Activated naive CD8-positive, alpha-beta T cell (primary cell): ENCODE results near the gene SOWAHD.
A peak's percentile ranks its signal among the peaks of the same experiment; 100 is the strongest.
"Not testable (repeated sequence)": the region's sequence is repeated elsewhere in the genome, so short reads cannot be mapped to it uniquely, and the experiment has no call there.

Experiments
- H3K27ac Mint-ChIP-seq: one replicate; pipeline ENCODE4 v1.8.0; 2021; ENCODE audit warnings: mixed read lengths
- H3K27me3 Mint-ChIP-seq: one replicate; pipeline ENCODE4 v1.8.0; 2021; ENCODE audit warnings: mixed read lengths
- H3K36me3 Mint-ChIP-seq: one replicate; pipeline ENCODE4 v1.8.0; 2021; ENCODE audit warnings: mixed read lengths
- H3K4me1 Mint-ChIP-seq: one replicate; pipeline ENCODE4 v1.8.0; 2021; ENCODE audit warnings: low read depth, mixed read lengths
- H3K4me3 Mint-ChIP-seq: one replicate; pipeline ENCODE4 v1.8.0; 2021; ENCODE audit warnings: mild to moderate bottlenecking, mixed read lengths
- H3K9me3 Mint-ChIP-seq: one replicate; pipeline ENCODE4 v1.8.0; 2021; ENCODE audit warnings: low read depth, mixed read lengths

The SOWAHD gene

DNA sequence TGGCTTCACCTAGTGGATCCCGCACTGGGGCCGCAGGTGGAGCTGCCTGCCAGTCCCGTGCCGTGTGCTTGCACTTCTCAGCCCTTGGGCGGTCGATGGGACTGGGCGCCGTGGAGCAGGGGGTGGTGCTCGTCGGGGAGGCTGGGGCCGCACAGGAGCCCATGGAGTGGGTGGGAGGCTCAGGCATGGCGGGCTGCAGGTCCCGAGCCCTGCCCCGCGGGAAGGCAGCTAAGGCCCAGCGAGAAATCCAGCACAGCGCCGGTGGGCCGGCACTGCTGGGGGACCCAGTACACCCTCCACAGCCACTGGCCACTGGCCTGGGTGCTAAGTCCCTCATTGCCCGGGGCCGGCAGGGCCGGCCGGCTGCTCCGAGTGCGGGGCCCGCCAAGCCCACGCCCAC is 7.6 kb upstream of the SOWAHD start:
- not testable (repeated sequence) for H3K36me3 Mint-ChIP-seq, H3K27me3 Mint-ChIP-seq, H3K4me3 Mint-ChIP-seq, H3K9me3 Mint-ChIP-seq, H3K27ac Mint-ChIP-seq
- peaks cover 25% of the 10 kb centered on the region for H3K4me1 Mint-ChIP-seq

DNA sequence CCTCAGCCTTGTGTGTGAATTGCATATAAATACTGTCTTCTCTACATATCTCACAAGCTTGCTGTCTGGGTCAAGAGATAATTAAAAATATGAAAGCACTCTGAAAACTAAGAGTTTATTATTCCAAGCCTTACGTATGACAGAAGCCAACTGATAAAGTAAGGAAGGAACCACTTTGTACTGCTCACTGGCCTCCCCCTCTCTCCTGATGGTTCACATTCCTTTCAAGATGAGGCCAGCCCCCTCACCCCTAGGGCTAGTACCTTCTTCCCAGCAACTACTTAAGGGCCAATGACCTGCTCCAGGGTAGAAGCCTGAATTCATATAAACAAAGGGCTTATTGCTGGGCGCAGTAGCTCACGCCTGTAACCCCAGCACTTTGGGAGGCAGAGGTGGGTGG is 5.4 kb upstream of the SOWAHD start:
- Mint-ChIP-seq H3K36me3 (no peaks in the 10 kb centered on the region), H3K9me3 (no peaks in the 10 kb centered on the region), H3K27me3 (no peaks in the 10 kb centered on the region), H3K4me1 (peaks cover 47% of the 10 kb centered on the region), H3K27ac (peak overlapping the region; percentile 41), H3K4me3 (no peak overlapping the region)

DNA sequence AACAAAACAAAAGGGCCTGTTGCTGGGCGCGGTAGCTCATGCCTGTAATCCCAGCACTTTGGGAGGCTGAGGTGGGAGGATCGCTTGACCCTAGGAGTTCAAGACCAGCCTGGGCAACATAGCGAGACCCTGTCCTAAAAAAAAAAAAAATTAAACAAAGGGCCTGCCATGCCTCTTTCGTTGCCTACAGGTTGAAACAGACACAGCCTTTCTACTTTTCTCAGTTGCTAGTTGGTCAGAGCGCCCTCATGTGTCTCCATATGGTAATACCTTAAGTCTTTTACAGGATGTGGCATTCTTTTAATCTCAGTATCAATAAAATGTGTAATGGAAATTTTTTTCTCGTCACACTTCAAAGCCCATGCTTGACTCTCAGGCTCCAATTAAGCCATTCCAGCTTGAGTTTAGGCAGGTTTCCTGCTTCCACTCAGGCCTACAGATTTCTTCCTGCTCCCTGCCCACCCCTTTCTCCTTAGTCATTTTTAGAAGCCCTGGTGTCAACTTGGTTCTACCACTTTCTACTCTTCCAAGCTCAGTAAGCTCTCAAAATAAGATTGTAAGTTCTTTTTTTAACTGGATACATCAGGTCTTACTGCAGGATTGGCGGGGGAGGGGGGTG is 4.6 kb upstream of the SOWAHD start:
- Mint-ChIP-seq H3K27me3 (no peaks in the 10 kb centered on the region), H3K36me3 (no peaks in the 10 kb centered on the region), H3K4me3 (peak overlapping the region; percentile 44), H3K27ac (peak overlapping the region; percentile 86), H3K4me1 (peaks cover 47% of the 10 kb centered on the region), H3K9me3 (no peaks in the 10 kb centered on the region)

GRCh38 chrX:119755981-119756533 is 2.3 kb upstream of the SOWAHD start:
- no peaks in the 10 kb centered on the region for H3K27me3 Mint-ChIP-seq
- peak overlapping the region; percentile 82 for H3K4me3 Mint-ChIP-seq
- peak overlapping the region; percentile 95 for H3K27ac Mint-ChIP-seq
- no peaks in the 10 kb centered on the region for H3K36me3 Mint-ChIP-seq
- H3K4me1 Mint-ChIP-seq, result peaks cover 45% of the 10 kb centered on the region
- H3K9me3 Mint-ChIP-seq, result no peaks in the 10 kb centered on the region

DNA sequence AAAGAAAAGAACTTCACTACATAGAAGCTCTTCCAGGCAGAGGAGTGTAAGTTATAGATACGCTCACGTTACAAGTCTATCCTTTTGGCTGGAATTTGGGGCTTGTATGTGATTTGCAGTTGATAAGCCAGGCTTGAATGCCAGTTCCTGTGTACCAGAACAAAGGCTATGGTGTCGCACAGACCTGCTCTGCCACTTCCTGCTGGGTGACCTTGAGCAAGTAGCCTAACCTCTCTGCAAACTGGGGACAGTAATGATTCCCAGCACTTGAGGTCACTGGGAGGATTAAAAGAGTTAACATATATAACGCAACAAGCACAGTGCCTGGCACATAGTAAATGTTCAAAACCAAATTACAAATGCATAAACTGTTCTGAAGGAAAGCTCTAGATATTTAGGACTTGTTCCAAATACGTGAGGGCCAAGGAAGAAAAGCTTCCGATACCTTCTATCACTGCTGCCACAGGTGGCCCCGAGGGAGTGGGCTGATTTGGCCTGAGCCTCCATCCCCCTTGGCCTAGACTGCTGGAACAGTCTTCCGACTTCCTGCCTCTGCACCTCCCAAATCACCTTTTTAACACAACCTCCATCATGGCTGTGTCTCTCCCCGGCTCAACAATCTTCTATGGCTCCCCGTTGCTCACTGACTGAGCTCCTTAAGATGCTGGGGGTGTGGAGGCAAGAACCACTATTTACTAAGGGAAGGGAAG is 1.3 kb upstream of the SOWAHD start:
- Mint-ChIP-seq H3K27ac (peak overlapping the region; percentile 95), H3K27me3 (no peaks in the 10 kb centered on the region), H3K4me3 (peak overlapping the region; percentile 82), H3K36me3 (no peaks in the 10 kb centered on the region), H3K4me1 (peaks cover 45% of the 10 kb centered on the region), H3K9me3 (no peaks in the 10 kb centered on the region)

DNA sequence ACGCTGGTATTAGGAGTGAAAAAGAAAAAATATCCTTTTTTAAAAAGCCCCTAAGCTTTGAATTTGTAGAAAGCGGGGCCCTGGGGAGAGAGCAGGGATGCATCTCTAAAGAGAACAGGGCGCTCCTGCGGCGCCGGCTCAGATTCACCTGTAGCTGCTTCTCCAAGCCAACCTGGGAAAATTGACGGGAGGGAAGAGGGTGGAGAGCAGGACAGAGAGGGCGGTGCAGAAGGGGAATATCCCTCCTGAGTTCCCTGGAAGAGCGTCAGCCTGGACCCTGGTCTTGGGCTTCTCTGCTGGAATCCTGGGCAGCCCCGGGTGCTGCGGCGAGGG is 776 bp upstream of the SOWAHD start:
- H3K27ac Mint-ChIP-seq, result peak overlapping the region; percentile 95
- H3K36me3 Mint-ChIP-seq, result no peaks in the 10 kb centered on the region
- no peaks in the 10 kb centered on the region for H3K27me3 Mint-ChIP-seq
- no peaks in the 10 kb centered on the region for H3K9me3 Mint-ChIP-seq
- peaks cover 46% of the 10 kb centered on the region for H3K4me1 Mint-ChIP-seq
- peak overlapping the region; percentile 82 for H3K4me3 Mint-ChIP-seq

DNA sequence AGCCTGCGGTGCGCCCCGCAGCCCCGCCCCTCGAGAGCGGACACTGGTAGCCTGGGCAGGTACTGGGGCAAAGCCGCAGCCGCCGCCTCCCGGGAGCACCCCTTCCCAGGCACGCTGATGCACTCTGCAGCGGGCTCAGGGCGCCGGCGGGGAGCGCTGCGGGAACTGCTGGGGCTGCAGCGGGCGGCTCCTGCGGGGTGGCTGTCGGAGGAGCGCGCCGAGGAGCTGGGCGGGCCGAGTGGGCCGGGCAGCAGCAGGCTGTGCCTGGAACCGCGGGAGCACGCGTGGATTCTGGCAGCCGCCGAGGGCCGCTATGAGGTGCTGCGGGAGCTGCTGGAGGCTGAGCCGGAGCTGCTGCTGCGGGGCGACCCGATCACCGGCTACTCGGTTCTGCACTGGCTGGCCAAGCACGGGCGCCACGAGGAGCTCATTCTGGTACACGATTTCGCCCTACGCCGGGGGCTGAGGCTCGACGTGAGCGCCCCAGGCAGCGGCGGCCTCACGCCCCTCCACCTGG is 401 bp downstream of the SOWAHD start:
- H3K4me3 Mint-ChIP-seq, result peak overlapping the region; percentile 23
- H3K4me1 Mint-ChIP-seq, result peaks cover 49% of the 10 kb centered on the region
- no peak overlapping the region for H3K27ac Mint-ChIP-seq
- no peaks in the 10 kb centered on the region for H3K27me3 Mint-ChIP-seq
- no peaks in the 10 kb centered on the region for H3K9me3 Mint-ChIP-seq
- no peaks in the 10 kb centered on the region for H3K36me3 Mint-ChIP-seq

DNA sequence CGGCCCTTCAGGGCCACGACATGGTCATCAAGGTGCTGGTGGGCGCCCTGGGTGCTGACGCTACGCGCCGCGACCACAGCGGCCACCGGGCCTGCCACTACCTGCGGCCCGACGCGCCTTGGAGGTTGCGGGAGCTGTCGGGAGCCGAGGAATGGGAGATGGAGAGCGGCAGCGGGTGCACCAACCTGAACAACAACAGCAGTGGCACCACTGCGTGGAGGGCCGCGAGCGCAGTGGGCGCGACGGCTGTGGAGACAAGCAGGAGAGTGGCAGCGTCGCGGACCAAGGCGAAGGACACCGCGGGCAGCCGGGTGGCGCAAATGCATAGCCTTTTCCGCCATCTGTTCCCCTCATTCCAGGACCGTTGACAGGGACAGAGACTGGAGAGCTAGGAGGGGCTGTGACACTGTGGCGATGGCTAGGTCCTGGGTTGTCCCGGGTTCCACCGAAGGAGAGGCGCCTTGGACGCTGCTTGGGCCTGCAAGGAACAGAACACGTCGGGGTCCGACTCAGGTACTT is 919 bp downstream of the SOWAHD start:
- Mint-ChIP-seq H3K27me3 (no peaks in the 10 kb centered on the region), H3K27ac (no peak overlapping the region), H3K4me3 (peak overlapping the region; percentile 23), H3K4me1 (peaks cover 44% of the 10 kb centered on the region), H3K36me3 (no peaks in the 10 kb centered on the region), H3K9me3 (no peaks in the 10 kb centered on the region)

DNA sequence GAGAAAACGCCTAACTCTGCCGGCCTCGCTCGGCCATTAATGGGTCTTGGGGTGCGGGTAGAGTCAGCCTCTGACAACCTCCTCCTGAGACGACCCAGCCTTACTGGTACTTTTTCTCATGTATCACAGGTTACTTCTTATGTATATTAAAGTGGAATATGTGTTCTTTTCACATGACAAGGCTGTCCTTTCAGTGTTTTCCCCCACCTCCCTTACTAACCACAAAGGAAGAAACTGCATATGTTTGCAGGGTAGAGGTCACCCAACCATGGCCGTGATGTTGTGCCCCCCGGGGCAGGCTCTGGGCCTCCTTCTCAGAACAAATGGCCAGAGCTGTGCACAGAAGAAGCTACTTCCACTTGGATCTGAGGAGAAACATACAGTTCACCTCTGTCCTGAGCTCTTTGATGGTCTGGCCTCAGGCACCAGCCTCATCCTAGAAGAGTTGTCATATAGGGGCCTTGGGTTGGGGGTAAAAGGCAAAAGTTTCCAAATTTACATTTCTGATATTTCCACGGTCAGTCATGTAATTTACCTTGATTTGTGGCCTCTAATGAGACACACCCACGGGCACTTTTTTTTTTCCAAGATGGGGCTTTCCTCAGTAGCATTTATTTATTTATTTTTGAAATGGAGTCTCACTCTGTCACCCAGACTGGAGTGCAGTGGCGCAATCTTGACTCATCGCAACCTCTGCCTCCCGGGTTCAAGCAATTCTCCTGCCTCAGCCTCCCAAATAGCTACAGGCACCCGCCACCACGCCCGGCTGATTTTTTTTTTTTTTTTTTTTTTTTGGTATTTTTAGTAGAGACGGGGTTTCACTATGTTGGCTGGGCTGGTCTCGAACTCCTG is 1.9 kb downstream of the SOWAHD start:
- no peaks in the 10 kb centered on the region for H3K9me3 Mint-ChIP-seq
- H3K36me3 Mint-ChIP-seq, result no peaks in the 10 kb centered on the region
- H3K4me3 Mint-ChIP-seq, result no peak overlapping the region
- no peaks in the 10 kb centered on the region for H3K27me3 Mint-ChIP-seq
- no peak overlapping the region for H3K27ac Mint-ChIP-seq
- H3K4me1 Mint-ChIP-seq, result peaks cover 36% of the 10 kb centered on the region

- Mint-ChIP-seq H3K4me3 (no peak overlapping the region), H3K9me3 (no peaks in the 10 kb centered on the region), H3K27ac (no peak overlapping the region), H3K36me3 (no peaks in the 10 kb centered on the region), H3K4me1 (peaks cover 12% of the 10 kb centered on the region), H3K27me3 (no peaks in the 10 kb centered on the region)
These were observed 4.3 kb downstream of the SOWAHD start for GRCh38 chrX:119762718-119763117.

GRCh38 chrX:119763181-119763580 is 4.8 kb downstream of the SOWAHD start:
- no peak overlapping the region for H3K27ac Mint-ChIP-seq
- H3K4me1 Mint-ChIP-seq, result peaks cover 10% of the 10 kb centered on the region

DNA sequence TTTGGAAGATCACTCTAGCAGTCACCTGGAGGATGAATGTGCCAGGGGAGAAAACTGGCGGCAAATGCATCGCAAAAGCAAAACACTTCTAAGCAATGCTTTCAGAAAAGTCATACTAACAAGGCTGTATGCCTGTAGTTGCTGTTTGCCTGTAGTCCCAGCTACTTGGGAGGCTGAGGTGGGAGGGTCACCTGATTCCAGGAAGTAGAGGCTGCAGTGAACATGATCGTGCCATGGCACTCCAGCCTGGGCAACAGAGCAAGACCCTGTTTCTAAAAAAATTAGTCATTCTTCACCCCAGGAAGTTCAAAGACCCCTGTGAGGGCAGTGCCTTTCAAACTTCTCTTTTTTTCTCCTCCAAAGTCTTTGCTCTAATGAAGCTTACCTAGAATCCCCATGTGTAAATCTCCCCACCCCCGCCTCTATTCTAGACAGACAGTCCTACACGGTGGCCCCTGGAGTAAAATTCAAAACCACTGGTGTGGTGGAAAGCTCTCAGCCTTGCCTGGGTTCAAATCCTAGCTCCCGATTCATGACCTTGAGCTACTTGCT is 5.5 kb downstream of the SOWAHD start:
- no peak overlapping the region for H3K27ac Mint-ChIP-seq
- H3K4me3 Mint-ChIP-seq, result no peak overlapping the region
- H3K9me3 Mint-ChIP-seq, result no peaks in the 10 kb centered on the region
- no peaks in the 10 kb centered on the region for H3K36me3 Mint-ChIP-seq
- peaks cover 10% of the 10 kb centered on the region for H3K4me1 Mint-ChIP-seq
- H3K27me3 Mint-ChIP-seq, result no peaks in the 10 kb centered on the region

More at GRCh38 chrX:119763181-119763580, 4.8 kb downstream of the SOWAHD start:
- H3K4me3 Mint-ChIP-seq, result no peak overlapping the region
- H3K27me3 Mint-ChIP-seq, result no peaks in the 10 kb centered on the region
- H3K36me3 Mint-ChIP-seq, result no peaks in the 10 kb centered on the region
- H3K9me3 Mint-ChIP-seq, result no peaks in the 10 kb centered on the region

DNA sequence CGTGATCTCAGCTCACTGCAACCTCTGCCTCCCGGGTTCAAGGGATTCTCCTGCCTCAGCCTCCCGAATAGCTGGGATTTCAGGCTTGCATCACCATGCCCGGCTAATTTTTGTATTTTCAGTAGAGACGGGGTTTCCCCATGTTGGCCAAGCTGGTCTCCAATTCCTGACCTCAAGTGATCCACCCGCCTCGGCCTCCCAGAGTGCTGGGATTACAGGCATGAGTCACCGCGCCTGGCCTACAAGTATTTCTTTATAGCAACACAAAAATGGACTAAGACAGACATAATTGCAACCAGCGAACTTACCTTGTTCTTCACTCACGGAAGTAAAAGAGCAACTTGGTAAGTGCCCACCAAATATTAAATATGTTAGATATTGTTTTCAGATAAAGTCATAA is 10.0 kb downstream of the SOWAHD start:
- H3K27me3 Mint-ChIP-seq, H3K27ac Mint-ChIP-seq, H3K4me3 Mint-ChIP-seq, H3K9me3 Mint-ChIP-seq, H3K36me3 Mint-ChIP-seq, H3K4me1 Mint-ChIP-seq: not testable (repeated sequence)

DNA sequence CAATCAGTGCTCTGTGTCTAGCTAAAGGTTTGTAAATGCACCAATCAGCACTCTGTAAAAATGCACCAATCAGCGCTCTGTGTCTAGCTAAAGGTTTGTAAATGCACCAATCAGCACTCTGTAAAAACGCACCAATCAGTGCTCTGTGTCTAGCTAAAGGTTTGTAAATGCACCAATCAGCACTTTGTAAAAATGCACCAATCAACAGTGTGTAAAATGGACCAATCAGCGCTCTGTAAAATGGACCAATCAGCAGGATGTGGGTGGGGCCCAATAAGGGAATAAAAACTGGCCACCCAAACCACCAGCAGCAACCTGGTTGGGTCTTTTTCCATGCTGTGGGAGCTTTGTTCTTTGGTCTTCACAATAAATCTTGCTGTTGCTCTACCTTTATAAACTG is 11.0 kb downstream of the SOWAHD start:
- not testable (repeated sequence) for H3K9me3 Mint-ChIP-seq, H3K27me3 Mint-ChIP-seq, H3K4me3 Mint-ChIP-seq, H3K36me3 Mint-ChIP-seq, H3K27ac Mint-ChIP-seq, H3K4me1 Mint-ChIP-seq
